SK-N-MC (cell line): ENCODE measurements around the gene AFF3.

Experiments used
- EZH2 ChIP-seq: fragments of 200-600 bp; sonication (generic); IDR thresholded peaks from one replicate; pipeline ENCODE4 v1.6.1; 2017; ENCODE audit warnings: antibody characterized with exemption
- POLR2AphosphoS5 ChIP-seq: IDR thresholded peaks from 2 replicates; pipeline ENCODE4 v1.6.1; 2012; ENCODE audit warnings: mild to moderate bottlenecking, low read depth, low read length, borderline replicate concordance

DNA sequence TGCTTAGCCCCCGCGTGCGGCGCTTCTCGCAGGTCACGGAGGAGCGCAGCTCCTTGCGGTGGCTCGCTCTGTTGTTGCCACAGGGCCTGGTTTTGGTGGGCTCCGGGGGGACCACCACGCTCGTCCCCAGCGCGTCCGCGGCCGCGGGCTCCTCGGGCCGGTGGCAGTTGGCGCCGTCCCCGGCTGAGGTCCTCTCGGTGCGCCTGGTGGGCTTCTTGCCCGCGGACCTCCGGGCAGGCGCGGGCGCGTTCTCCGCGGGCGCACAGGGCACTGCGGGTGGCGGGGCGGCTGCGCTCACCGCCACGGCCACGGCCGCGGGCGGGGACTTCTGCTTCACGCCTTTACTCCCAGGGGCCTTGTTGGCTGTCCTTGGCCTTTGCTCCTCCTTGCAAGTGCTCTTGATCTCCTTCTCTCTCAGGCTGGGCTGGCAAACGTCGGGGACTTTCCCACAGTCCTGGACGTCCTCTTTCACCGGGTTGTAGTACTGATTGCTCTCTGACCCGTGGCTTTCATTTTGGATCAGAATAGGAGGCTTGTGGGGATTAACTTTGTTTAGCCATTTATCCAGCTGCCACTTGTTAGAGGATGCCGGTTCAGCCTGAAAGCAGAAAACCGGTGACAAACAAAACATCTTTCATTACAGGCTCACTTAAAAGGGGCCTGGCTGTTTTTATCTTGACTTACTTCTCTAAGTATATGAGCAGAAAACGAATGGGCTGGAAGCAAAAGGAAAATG, 548.5 kb downstream of the AFF3 start:
- TF ChIP-seq EZH2 (no peak), POLR2AphosphoS5 (no peak)
